CD4-positive, alpha-beta T cell treated with Interleukin-6 at 100 ng/mL for 8 hours (primary cell): ENCODE measurements around the gene LEUTX.
"Not testable (repeated sequence)": the region's sequence is repeated elsewhere in the genome, so short reads cannot be mapped to it uniquely, and the experiment has no call there.

Source experiments
- DNase-seq: peaks from one replicate; pipeline ENCODE4 v3.0.0-alpha.2; 2020; ENCODE audit warnings: mixed read lengths, low spot score

The LEUTX gene

GRCh38 chr19:39780894-39781293, 2.2 kb downstream of the LEUTX start:
- no peak for DNase-seq

GRCh38 chr19:39788244-39788643, 9.6 kb downstream of the LEUTX start:
- DNase-seq = no peak

DNA sequence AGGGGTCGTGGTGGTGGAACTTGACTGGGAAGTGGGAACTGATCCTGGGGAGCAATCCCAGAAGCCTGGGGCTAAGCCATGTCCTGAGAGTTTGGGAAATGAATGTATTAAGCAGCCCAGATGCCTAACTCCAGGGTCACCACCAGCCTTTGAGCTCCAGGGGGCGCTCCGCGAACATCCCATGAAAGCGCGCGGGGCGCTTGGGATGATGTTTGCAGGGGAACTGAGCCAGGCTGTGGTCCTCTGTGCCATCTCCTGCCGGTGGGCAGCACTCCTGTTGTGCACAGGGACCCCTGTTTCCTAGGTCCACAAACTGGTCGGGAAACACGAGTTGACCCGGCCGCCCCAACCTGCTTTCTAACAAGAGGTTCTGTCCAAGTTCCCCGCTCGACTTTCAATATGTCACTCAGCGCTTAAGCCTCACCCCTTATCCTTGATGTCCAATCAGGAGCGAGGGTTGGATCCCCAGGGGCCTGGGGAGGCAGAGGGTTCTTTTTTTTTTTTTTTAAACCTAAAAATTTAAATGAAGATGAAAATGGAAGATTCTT, 14.4 kb downstream of the LEUTX start:
- peak; percentile 65 for DNase-seq

- DNase-seq = no peak
Measured at GRCh38 chr19:39795001-39795400, 16.3 kb downstream of the LEUTX start.

GRCh38 chr19:39796000-39796498, 17.4 kb downstream of the LEUTX start:
- DNase-seq = no peak

DNA sequence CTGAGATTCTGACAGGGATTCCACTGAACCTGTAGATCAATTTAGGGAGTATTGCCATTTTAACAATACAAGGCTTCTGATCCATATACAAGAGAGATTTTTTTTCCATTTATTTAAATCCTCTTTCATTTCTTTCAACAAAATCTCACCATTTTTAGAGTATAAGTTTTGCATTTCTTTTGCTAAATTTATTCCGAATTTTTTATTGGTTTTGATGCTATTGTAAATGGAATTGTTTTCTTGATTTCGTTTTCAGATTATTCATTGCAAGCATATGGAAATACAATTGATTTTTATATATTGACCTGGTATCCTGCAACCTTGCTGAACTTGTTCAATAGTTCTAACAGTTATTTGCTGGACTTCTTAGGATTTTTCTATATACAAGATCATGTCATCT, 18.4 kb downstream of the LEUTX start:
- no peak for DNase-seq

DNA sequence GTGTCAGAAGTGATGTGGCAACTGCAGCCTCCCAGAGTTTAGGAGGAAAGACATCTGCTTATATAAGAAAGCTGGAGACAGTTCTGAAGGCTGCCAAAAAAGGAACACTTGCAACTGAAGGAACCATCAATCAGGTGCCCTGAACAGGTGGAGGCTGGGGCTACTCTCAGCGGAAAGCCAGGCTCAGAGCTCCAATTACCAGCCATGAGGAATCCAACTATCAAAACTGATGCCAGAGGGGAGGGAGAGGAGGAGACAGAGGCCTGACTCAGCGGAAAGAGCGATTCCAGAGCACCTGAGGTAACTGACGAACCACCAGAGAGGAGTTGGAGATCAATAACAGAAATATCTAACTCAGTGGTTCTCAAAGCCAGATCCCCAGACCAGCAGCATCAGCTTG, 24.3 kb downstream of the LEUTX start:
- no peak for DNase-seq

- no peak for DNase-seq
Measured at GRCh38 chr19:39805104-39805503, 26.4 kb downstream of the LEUTX start.

GRCh38 chr19:39807846-39808364, 29.3 kb downstream of the LEUTX start:
- DNase-seq = no peak

DNA sequence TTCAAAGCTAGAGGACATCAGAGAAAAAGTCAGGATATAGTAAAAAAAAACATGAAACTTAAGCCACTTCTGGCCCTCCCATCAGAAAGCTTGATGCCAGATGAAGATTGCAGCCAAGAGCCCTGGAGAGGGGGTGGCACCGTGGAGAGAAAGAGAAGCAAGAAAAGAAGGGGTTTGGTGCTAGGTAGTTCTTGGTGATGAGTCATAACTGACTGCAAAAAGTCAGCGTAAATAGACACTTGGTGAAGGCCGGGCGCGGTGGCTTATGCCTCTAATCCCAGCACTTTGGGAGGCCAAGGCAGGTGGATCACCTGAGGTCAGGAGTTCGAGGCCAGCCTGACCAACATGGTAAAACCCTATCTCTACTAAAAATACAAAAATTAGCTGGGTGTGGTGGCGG, 30.0 kb downstream of the LEUTX start:
- not testable (repeated sequence) for DNase-seq

DNA sequence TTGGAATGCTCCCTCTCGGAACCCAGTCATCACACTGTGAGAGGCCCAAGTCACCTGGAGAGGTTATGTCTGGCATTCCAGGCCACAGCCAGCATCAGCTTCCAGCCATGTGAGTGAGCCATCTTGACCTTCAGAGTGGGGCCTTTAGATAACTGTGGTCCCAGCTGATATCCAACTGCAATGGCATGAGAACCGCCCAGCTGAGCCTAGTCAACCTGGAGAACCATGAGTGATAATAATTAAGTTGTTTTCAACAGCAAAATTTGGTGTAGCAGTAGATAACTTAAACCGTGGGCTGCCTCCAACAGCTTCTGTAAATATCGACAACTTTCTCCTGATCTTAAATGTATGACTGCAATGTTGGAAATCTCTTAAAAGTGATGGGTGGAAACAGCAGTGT, 30.7 kb downstream of the LEUTX start:
- DNase-seq = no peak

GRCh38 chr19:39810424-39810823, 31.8 kb downstream of the LEUTX start:
- no peak for DNase-seq

DNA sequence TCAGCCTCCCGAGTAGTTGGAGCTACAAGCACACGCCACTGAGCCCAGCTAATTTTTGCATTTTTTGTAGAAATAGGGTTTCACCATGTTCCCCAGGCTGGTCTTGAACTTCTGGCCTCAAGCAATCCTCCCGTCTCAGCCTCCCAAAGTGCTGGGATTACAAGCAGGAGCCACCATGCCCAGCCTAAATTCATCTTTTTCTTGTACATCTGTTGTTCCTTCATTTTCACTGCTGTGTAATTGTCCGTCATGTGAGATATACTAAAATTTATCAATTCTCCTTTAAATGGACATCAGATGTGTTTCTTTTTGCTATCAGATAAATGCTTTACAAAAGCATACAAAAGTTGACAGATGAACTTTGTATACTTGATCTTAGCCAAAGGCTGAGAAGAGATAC, 32.4 kb downstream of the LEUTX start:
- DNase-seq = no peak

DNA sequence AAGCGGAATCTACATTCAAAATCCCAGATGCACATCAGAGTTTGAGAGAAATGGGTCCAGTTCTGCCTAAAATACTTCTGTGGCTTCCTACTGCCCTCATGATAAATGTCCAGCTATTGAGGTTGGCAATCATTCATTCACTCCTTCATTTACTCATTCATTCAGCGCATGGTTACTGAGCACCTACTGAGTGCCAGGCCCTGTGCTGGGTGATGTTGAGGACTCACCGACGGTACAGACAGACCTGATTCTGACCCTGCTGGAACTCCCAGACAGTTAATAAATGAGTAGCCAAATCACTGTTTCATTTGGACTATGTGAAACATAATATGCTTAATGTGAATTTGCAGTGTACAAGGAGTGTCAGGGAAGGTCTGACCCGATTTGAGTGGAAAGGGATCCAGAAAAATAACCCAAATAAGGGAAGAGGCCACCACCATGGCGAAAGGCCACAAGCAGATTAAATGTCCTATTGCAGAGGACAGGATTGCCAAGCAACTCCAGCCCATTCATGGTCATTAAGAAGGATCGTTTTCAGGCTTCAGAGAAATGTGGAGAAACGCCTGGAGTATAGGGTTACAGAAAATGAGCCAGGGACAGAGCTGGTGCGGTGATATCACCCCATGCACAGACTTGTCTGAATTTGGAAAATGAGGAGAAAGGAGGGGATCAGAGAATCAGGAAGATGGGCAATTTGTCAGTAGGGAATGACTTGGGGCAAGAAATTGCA, 34.8 kb downstream of the LEUTX start:
- no peak for DNase-seq

DNA sequence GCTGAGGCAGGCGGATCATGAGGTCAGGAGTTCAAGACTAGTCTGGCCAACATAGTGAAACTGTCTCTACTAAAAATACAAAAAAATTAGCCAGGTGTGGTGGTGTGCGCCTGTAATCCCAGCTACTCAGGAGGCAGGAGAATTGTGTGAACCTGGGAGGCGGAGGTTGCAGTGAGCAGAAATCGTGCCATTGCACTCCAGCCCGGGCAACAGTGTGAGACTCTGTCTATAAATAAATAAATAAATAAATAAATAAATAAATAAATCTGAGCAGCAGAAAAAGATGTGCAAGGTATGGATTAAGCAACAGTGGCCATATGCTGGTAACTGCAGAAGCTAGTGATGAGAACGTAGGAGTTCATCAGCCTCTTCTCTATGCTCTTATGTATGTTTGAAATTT, 35.5 kb downstream of the LEUTX start:
- DNase-seq = not testable (repeated sequence)

- DNase-seq = no peak
Measured at GRCh38 chr19:39814595-39814994, 35.9 kb downstream of the LEUTX start.

- no peak for DNase-seq
Measured at GRCh38 chr19:39816287-39817048, 37.8 kb downstream of the LEUTX start.

- no peak for DNase-seq
Measured at GRCh38 chr19:39817888-39818561, 39.4 kb downstream of the LEUTX start.

DNA sequence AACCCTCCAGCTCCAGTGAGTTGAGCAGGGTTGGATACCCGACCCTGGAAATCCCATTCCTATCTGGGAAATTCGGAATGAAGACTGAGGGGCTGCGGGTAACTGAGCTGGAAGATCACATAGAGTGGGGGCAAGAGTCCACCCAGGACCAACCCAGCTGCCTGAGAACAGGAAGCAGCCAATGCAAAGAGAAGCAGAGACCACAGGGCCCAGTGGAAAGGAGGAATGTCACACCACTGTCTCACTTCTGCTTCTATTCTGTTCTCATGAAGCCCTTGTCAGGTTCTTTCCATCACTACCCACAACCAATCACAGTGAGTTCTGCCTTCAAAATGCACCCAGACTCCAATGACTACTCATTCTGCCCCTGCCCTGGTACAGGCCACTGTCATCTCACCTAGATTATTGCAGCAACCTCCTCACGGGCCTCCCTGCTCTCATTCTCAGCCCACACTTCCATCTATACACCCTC, 40.0 kb downstream of the LEUTX start:
- no peak for DNase-seq

GRCh38 chr19:39819786-39820185, 41.1 kb downstream of the LEUTX start:
- no peak for DNase-seq

DNA sequence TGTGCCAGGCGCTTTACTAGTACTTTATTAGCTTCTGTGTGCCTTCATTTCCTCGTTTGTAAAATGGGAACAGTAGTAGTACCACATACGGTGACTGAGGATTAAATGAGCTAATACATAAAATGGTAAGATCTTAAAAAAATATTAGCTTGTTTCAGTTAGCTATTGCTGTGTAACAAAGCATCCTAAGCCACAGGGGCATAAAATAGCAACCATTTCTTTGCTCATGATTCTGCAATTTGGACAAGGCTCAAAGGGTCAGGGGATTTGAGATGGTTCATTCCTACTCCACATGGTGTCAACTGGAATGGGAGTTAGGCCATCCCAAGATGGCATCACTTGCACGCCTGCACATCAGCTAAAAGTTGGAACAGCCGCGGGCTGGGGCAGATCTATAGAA, 42.0 kb downstream of the LEUTX start:
- no peak for DNase-seq

- DNase-seq = no peak
Measured at GRCh38 chr19:39823686-39824085, 45.0 kb downstream of the LEUTX start.
